GM19240 (cell line): ENCODE results near the gene IGLL5.
"Not testable (repeated sequence)": the region's sequence is repeated elsewhere in the genome, so short reads cannot be mapped to it uniquely, and the experiment has no call there.

Source experiments
- DNase-seq: peaks from one replicate; pipeline ENCODE4 v3.0.0; 2011; ENCODE audit warnings: low spot score; ENCODE audit not compliant: insufficient read length

Gene IGLL5

DNA sequence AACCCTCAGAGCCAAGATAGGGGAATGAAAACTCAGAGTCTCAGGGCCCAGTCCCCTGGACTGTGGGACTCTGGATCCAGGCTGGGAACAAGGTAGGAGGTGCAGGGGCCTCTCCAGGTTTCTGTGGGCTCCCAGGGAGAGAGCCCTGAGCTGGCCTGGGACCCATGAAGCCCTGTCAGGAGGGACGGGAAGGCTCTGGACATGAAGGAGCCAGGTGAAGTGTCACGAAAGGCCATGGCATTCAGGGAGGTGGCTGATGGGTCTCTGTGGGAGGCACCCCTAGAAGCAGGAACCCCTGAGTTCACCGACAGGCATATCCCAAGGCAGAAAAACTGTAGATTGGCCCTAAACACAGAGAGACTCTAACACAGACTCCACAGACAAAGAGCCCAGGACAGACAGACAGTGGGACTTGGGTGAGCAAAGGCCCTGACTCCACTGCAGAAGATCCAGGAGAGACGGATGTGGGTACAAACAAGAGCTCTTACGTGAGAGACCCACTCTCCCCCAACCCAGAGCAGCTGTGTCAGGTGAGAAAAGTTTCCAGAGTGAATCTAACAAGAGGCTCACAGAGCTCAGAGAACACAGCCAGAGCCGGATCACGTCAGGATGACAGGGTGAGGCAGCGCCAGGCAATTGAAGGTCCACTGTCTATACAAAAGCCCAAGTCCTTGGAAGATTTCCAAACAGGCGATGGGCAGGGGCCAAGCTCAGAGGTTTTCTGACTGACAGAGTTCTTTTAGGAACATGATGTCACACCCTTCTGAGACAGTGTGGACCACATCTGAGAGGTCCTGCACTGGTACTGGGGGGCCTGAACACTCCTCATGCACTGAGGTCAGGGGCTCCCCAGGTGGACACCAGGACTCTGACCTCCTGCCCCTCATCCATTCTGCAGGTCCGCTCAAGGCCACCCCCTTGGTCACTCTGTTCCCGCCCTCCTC, 27.4 kb downstream of the IGLL5 start:
- no peak for DNase-seq

DNA sequence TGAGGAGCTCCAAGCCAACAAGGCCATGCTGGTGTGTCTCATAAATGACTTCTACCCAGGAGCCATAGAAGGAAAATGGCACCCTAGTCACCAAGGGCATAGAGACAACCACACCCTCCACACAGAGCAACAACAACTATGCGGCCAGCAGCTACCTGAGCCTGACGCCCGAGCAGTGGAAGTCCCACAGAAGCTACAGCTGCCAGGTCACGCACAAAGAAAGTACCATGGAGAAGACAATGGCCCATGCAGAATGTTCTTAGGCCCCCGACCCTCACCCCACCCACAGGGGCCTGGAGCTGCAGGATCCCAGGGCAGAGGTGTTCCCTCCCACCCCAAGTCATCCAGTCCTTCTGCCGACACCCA, 28.0 kb downstream of the IGLL5 start:
- DNase-seq, result no peak

DNA sequence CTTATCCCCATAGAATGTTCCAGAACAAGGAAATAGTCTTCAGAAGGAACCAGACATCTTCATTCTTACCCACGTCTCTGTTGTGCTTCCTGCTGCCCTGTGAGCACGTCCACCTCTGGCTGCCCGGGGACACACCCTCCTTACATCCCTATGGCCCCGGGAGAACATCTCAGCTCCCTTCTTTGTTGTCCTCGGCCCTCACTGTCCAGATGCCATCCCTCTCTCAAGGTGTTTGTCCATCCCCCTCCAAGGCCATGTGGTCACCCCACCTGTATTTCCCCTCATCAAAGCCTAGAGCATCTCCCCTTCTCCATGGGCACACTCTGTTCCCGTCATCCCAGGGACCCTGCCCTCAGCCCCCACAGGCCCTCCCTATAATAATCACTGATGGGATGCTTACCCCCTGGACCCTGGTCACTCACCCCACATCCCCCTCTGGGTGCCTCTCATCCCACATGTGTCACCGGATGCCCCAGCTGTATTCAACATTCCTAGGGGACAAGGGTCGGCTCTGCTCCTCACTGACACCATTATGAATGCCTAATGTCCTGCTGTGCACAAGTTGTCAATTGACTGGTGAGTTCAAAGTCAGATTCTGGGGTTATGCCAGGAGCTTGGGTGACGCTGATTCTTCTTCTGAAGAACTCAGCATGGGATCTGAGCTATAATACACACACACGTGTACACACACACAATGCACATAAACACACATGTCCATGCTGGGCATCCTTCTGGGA, 28.8 kb downstream of the IGLL5 start:
- no peak for DNase-seq

DNA sequence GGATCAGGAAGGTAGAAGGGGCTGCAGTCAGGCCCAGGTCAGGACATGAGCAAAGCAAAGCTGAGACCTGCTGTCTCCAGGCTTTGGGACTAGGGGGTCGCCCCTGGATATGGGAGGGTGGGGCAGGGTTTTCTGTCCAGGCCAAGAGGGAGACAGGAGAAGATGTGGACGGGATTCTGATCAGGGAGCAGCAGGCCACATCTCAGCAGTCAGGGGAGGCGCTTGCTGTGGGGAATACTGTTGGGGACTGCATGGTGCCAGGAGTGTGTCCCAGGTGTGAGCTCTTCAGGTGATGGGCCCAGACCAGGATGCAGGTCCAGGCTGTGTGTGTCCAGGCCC, 29.3 kb downstream of the IGLL5 start:
- no peak for DNase-seq

DNA sequence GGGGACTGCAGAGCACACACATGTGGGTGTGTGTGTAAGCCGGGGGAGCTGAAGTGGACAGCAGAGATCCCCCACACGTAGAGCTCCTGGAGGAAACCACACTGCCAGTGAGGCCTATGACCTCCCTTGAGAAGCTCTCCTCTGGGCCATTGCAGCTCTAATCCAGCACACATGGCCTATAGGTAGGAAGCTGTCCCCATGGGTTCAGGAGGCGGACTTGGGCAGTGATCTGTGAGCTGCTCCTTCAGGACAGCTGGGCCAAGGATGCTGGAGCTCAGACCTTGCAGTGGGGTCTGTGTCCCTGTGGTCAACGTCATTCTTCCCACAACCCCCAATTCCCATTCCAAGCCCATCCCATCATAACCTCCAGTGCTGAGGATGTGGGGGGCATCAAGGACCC, 29.8 kb downstream of the IGLL5 start:
- DNase-seq, result no peak

DNA sequence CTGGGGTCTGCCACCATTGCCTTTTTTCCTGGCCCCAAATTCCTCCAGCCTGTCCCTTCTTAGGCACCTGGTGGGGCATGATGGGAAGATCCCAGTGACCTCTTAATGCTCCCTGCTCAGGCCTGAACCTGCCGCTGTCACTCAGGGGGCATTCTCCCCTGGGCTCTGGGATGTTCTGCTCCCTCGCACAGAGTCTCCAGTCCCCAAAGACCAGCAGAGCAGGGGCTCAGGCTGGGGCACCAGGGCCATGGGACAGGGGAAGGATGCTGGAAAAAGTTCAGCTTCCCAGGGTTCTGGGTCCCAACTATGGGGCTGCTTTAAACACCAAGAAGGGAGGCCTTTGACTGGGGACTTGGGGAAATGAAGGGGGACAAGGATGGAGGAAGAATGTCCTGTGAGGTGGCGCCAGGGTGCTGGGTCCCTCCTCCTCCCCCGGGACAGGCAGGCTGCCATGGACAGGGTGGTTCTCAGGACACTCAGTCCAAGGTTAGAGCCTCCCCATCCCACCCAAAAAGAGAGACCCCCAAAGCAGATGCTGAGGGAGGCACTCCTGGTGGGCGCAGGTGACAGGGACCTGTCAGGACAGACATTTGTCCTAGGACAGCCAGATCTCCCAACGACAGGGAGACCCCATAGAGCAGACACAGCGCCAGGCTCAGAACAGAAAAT, 30.8 kb downstream of the IGLL5 start:
- no peak for DNase-seq

DNA sequence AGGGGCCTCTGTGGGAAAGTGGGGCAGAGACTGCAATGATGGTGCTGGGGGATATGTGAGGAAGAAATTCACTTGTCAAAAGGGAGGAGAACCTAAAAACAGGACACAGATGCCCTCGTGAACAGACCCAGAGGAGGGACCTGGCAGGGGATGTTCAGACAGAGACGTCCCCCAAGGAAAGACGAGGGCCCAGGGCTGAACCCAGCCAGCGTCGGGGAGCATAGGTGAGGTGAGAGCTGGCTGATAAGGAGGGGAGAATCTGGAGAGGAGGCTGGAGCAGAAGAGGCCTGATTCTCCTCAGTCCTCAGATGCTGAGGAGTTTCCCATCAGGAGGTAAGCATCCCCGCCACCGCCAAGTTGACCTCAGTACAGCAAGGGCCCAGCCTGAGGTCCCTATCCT, 31.4 kb downstream of the IGLL5 start:
- DNase-seq, result no peak

DNA sequence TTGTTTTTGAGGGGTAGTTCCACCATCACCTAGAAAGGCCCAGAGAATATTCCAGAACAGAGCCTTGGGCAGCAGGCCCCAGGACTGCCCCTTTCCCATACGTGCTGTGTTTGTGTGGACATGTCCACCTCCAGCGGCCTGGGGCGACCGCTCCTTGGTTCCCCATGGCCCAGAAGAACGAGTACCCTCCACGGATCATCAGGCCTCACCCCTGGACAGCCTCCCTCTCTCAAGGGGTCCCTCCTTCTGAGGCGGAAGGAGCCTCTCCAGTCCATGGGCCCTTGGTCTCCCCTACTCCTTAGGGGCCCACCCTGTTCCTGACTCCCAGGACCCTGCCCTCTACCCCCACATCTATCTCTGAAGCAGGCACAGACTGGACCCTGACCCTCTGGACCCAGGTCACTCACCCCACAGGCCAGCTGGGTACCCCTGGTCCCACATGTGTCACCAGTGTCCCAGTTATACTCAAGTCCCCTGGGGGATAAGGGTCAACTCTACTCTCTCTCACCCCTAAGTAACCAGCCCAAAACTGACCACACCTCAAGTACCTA, 32.6 kb downstream of the IGLL5 start:
- no peak for DNase-seq

DNA sequence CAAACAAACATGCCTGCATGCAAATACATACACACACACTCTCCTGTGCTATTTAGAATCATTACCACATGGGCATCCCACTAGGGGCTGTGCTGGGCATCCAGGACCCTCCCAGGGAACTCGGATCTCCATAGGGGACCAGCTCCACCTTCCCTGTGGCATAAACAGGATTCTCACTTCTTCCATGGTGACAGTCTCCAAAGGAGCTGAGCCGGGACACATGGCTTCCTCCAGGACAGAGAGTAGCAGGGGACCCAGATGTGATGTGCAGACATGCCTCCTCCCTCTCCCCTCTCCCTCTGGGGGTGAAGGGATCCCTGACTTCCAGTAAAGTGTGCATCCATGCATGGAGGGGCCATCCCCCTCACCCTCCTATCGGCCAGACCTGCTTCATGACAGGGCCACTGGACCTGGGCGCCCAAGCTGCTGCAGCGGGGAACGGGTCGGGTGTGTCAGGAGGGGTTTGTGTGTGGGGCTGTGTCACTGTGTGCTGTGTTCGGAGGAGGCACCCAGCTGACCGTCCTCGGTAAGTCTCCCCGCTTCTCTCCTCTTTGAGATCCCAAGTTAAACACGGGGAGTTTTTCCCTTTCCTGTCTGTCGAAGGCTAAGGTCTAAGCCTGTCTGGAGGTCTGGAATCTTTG, 33.4 kb downstream of the IGLL5 start:
- no peak for DNase-seq

DNA sequence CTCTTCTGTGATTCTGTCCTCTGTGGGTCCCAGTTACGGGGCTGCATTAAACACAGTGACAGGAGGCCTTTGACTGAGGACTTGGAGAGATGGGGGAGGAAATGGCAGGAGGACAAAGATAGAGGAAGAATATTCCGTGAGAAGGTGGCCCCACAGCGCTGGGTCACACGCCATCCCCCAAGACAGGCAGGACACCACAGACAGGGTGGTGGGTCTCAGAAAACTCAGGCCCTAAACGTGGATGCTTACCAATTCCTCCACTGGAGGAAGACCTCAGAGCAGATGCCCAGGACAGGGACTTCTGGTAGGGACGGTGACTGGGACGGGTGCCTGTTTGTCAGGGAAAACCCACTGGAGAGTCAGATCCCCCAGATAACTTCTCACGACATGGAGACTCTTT, 34.0 kb downstream of the IGLL5 start:
- no peak for DNase-seq

DNA sequence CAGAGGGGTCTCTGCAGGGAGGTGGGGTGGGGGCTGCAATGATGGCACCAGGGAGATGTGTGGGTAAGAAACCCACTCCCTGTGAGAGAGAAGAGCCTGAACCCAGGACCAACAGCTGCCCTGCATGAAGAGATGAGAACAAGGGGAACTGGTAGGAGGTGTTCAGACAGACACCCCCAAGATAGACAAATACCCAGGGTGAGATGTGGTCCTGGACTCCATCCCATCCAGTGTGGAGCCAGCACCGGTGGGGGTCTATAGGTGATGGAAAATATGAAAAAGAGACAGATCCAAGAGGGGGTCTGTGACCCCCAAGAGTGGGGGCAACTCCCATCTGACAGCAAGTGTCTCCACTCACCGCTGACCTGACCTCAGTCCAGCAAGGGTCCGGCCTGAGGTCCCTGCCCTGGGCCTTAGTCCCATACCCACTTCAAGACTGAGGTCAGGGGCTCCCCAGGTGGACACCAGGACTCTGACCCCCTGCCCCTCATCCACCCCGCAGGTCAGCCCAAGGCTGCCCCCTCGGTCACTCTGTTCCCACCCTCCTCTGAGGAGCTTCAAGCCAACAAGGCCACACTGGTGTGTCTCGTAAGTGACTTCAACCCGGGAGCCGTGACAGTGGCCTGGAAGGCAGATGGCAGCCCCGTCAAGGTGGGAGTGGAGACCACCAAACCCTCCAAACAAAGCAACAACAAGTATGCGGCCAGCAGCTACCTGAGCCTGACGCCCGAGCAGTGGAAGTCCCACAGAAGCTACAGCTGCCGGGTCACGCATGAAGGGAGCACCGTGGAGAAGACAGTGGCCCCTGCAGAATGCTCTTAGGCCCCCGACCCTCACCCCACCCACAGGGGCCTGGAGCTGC, 34.7 kb downstream of the IGLL5 start:
- DNase-seq, result not testable (repeated sequence)

DNA sequence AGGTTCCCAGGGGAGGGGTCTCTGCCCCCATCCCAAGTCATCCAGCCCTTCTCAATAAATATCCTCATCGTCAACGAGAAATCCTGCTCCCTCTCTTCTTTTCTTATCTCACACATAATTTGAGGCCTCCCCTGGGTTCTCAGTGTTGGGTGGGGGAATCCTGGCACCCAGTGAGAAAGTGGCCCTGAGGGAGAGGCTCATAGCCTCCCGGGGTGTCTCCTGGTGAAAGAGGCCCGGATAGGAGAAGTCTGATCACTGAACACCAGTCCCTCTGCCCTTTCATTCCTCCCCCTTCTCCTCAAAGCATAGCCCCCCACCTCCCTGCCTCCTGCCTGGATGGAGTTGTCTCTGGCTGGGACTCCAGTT, 35.3 kb downstream of the IGLL5 start:
- no peak for DNase-seq

DNA sequence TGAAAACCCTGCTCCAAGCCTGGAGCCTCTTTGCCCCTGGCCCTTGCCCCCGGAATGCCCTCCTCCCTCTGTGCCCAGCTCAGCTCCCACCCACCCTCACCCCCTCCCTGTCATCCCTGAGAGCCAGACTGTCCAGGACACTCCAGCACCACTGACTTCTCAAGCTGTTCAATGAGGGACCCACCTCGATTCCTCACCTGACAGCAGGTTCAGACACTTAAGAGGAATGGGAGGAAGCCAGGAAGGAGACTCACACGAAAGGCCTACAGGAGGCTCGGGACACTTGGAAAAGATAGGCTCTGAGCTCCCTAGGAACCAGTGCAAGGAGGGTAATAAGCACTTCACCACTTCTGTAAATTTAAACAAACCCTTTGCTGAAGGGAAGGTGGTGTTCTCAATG, 35.8 kb downstream of the IGLL5 start:
- DNase-seq, result no peak

DNA sequence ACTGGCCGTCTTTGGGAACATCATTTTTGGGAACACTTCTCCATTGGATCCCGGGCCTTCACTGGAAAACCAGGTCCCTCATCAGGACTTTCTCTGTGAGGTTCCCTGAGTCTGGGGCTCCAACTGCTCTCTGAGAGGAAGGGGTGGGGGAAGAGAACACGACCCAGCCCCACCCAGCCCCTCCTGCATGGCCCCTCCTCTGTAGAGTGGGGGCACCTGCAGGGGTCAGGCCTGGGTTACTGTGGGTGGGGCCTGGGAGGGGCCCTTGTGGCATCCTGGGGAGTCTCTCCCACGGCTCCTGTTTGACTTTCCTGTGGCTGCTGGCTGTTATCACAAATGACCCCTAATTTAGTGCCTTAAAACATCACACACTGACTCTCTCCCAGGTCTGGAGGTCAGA, 36.3 kb downstream of the IGLL5 start:
- no peak for DNase-seq

DNA sequence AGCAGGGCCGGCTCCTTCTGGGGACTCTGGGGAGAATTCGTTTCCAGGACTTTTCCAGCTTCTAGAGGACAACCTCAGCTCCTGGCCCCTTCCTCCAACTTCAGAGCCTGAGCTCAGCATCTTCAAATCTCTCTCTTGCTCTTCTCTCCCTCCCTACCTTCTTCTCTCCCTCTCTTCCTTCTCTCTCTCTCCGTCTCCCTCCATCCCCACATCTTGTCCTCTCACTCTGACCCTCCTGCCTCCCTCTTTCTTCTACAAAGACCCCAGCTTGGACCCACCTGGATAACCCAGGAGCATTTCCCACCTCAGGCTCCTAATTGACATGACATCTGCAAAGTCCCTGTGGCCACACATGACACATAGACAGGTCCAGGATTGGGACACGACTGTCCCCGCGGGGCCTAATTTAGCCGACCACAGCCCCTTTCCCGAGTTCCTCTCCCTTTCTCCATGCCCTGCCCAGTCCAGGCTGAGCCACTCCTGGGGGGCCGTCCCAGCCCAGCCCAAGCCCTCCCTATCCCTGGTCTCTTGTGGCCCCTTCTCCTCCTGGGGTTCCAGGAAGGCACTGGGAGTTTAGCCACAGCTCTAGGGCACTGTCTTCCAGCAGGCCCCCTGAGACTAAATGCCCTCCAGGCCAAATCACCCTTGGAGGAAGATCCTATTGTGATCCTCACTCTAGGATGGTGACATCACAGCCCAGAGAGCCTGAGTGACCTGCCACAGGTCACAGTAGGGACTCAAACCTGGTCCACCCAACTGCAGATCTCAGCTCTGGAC, 36.9 kb downstream of the IGLL5 start:
- no peak for DNase-seq

DNA sequence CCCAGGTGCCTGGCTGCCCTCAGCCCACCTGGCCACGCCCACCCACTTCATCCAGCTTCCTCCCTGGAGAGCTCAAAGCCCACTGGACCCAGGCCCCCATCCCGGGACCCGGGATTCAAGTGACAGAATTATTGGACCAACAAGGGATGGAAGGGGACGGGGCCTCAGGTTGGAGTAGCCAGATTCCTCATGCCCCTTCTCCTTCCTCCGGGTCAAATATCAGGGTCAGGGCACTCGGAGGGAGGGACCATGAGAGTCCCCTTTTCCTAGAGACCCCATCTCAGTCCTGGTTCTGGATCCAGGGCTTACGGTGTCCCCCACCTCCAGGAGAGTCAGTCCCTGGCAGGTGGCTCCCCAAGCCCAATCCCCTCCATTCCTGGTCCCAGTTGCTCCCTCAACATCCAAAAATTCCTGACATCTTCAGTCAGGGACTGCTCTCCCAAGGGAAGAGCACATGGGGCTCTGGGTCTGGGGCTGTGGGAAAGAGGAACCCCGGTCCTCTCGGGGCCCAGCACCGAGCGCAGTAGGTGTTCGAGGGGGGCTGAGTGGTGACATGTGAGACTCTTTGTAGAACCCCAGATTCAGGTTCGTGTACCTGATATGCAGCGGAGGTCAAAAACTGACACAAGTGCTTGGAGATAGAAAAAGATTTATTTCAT, 37.7 kb downstream of the IGLL5 start:
- DNase-seq, result no peak

DNA sequence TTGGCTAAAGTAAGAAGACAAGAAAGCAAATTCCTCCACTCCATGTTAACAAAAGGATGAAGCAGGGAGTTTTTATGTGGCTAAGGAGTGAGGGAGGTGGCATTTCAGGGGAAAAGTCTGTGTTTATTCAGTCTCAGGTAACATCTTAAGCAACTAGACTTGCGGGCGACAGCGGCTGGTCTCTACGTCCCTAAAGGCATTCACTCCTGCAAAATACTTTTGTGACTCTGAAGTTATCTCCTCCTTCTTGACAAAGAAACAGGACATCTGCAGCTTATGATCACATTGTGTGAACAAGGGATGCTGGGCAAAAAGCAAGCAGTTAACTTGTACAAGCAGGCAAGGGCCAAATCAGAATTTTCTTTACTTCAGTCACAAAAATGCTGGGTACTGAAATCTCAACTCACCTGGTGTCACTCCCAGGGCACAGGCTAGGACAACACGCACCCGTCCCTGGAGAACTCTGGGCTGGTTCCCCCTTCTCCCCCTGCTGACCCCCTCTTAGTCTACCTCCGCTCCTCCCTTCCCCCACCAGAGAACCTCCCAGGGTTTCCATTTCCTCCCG, 38.3 kb downstream of the IGLL5 start:
- no peak for DNase-seq

DNA sequence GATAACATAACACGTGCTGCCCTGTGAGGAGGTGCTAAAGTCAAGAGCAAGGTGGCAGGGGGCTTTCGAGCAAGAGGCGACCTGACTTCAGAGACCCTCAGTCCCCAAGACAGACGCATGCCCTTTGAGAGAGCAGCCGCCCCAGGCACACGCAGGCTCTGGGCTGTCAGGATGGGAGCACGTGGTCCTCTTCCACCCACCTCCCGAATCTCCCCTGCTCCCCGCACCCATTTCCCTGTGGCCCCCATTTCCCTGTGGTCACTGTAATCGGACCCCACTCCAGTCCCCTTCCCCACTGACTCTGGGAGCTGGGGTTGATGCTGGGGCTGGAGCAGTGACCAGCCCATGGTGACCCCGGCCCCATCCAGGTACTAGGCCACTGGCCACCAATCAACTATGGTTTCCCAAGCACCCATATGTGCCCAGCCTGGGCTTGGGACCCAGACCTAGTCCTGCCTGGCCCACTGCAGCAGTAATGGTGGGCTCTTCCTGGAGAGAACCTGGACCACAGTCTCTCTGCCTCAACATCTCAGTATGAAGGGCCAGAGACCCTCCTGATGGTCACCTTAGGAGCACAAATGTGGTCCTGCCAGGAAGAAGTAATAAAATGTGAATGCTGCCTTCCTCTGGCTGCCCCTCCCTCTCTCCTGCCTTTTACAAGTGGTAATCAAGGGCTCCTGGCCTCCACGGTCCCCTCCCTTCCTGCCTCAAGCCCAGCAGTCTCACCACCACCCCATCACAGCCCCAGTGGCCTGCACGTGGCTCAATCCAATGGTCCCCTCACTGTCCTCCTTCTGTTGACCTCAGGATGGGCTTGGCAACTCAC, 39.0 kb downstream of the IGLL5 start:
- no peak for DNase-seq
